HG02798 (cell line): ENCODE results near the gene SHF.

Experiments
- ATAC-seq: cut with Tn5 transposase; IDR thresholded peaks from one replicate; pipeline ENCODE4 v1.9.1; 2021; ENCODE audit warnings: mild to moderate bottlenecking; ENCODE audit not compliant: unreplicated experiment, poor library complexity

Gene SHF

GRCh38 chr15:45132844-45133560 is 54.8 kb downstream of the SHF start:
- ATAC-seq = no peak

GRCh38 chr15:45131510-45131909 is 56.3 kb downstream of the SHF start:
- ATAC-seq = no peak

- no peak for ATAC-seq
Measured at GRCh38 chr15:45130291-45131000, 57.3 kb downstream of the SHF start.

- no peak for ATAC-seq
Measured at GRCh38 chr15:45129651-45130129, 58.1 kb downstream of the SHF start, which contains the start of the genes DUOX1 and DUOXA1. TSS of gene DUOX1 (plus strand) at chr15:45129994. CDS start at chr15:45131967, 1,973 bp downstream. TSS of gene DUOXA1 (minus strand) at chr15:45129879. CDS start at chr15:45123014, 6,865 bp downstream.

GRCh38 chr15:45128971-45129639 is 58.7 kb downstream of the SHF start:
- ATAC-seq = no peak

- ATAC-seq = no peak
Measured at GRCh38 chr15:45126535-45127158, 61.1 kb downstream of the SHF start.

GRCh38 chr15:45123397-45123796 is 64.4 kb downstream of the SHF start:
- no peak for ATAC-seq

GRCh38 chr15:45122719-45123118 is 65.0 kb downstream of the SHF start:
- ATAC-seq = no peak

- ATAC-seq = no peak
Measured at GRCh38 chr15:45121706-45122417, 65.9 kb downstream of the SHF start.

GRCh38 chr15:45121020-45121419 is 66.7 kb downstream of the SHF start:
- ATAC-seq = no peak

GRCh38 chr15:45120081-45120972 is 67.4 kb downstream of the SHF start:
- no peak for ATAC-seq

- no peak for ATAC-seq
Measured at GRCh38 chr15:45118996-45119395, 68.8 kb downstream of the SHF start.

- ATAC-seq = peak; percentile 89
Measured at GRCh38 chr15:45118131-45118588, 69.6 kb downstream of the SHF start.

GRCh38 chr15:45117308-45118130 is 70.2 kb downstream of the SHF start:
- ATAC-seq = no peak
